ENCODE data around the gene RAB6B.

Gene RAB6B

GRCh38 chr3:133824961-133825485, 70.7 kb downstream of the RAB6B start:
- DNase-seq (ENCODE audit: low read depth, low spot score), result no peak
- peaks cover 60% of the 10 kb centered on the region for H3K36me3 ChIP-seq (ENCODE audit: insufficient read depth, insufficient read length, low read length)

GRCh38 chr3:133821767-133822638, 73.7 kb downstream of the RAB6B start:
- no peak overlapping the region for H3K4me3 ChIP-seq (ENCODE audit: insufficient read length, low read depth)
- peaks cover 8% of the 10 kb centered on the region for H3K4me1 ChIP-seq (ENCODE audit: insufficient read depth, insufficient read length)
- peaks cover 84% of the 10 kb centered on the region for H3K36me3 ChIP-seq (ENCODE audit: insufficient read depth, insufficient read length, low read length)
- no peaks in the 10 kb centered on the region for H3K9me3 ChIP-seq (ENCODE audit: insufficient read depth, low read length)
- no peak overlapping the region for H3K9ac ChIP-seq (ENCODE audit: insufficient read length, low read depth)
- peak; percentile 49 for DNase-seq (ENCODE audit: low read depth, low spot score)
- H3K27me3 ChIP-seq (ENCODE audit: insufficient read depth, insufficient read length), result no peaks in the 10 kb centered on the region
- TF ChIP-seq SUZ12 (IDR thresholded peaks at IDR 0.05; ENCODE audit: extremely low read depth, insufficient read depth, insufficient read length) (no peak), ZNF274 (IDR thresholded peaks at IDR 0.05; ENCODE audit: low read depth, low read length) (no peak), YY1 (IDR thresholded peaks at IDR 0.05; ENCODE audit: insufficient read depth, insufficient read length) (no peak)

More at GRCh38 chr3:133824961-133825485, 70.7 kb downstream of the RAB6B start:
- H3K4me1 ChIP-seq (ENCODE audit: insufficient read depth, insufficient read length), result peaks cover 8% of the 10 kb centered on the region
- TF ChIP-seq ZNF274 (IDR thresholded peaks at IDR 0.05; ENCODE audit: low read depth, low read length) (no peak), YY1 (IDR thresholded peaks at IDR 0.05; ENCODE audit: insufficient read depth, insufficient read length) (no peak), SUZ12 (IDR thresholded peaks at IDR 0.05; ENCODE audit: extremely low read depth, insufficient read depth, insufficient read length) (no peak)
- H3K27me3 ChIP-seq (ENCODE audit: insufficient read depth, insufficient read length), result no peaks in the 10 kb centered on the region
- no peaks in the 10 kb centered on the region for H3K9me3 ChIP-seq (ENCODE audit: insufficient read depth, low read length)
- H3K4me3 ChIP-seq (ENCODE audit: insufficient read length, low read depth), result no peak overlapping the region
- H3K9ac ChIP-seq (ENCODE audit: insufficient read length, low read depth), result no peak overlapping the region

DNA sequence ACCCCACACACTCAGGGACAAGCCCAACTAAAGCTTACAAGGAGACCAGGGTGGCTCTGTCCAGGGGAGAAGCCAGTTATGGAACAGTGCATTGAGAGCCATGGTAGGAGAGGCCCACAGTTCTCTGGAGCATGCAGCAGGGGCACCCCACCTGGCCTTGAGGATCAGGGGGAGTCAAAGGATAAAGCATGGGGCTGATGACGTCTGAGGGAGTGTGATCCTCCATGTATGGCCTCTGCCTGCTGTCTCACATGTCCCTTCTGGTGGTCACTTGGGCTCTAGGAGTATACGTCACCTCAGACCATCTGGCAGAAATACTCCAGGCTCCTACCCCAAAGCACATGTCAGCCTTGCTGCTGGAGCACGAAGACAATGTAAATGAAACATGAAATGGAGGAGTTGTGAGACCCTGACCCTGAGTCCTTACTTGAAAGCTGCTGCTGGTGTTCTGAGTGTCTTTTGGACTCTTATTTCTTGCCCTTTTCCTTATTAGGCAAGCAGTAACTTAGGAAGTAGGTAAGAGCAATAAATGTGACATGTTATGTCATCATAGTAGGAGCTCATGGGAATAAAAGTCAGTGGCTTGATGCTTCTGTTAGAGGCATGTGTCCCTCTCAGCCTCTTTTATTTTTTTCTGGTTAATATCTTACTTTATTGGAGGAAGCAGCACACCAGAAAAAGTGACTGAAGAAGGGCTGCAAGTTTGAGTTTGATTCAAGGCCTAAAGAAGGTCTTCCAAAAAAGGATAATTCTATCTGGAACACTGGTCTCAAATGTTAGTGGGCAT, 74.6 kb downstream of the RAB6B start:
- Histone ChIP-seq H3K9ac (ENCODE audit: insufficient read length, low read depth) (no peak overlapping the region), H3K9me3 (ENCODE audit: insufficient read depth, low read length) (no peaks in the 10 kb centered on the region), H3K4me3 (ENCODE audit: insufficient read length, low read depth) (no peak overlapping the region), H3K36me3 (ENCODE audit: insufficient read depth, insufficient read length, low read length) (peaks cover 89% of the 10 kb centered on the region), H3K4me1 (ENCODE audit: insufficient read depth, insufficient read length) (peaks cover 8% of the 10 kb centered on the region), H3K27me3 (ENCODE audit: insufficient read depth, insufficient read length) (no peaks in the 10 kb centered on the region)
- DNase-seq (ENCODE audit: low read depth, low spot score), result no peak
- no peak for TF ChIP-seq SUZ12 (IDR thresholded peaks at IDR 0.05; ENCODE audit: extremely low read depth, insufficient read depth, insufficient read length)
- TF ChIP-seq YY1 (IDR thresholded peaks at IDR 0.05; ENCODE audit: insufficient read depth, insufficient read length), result no peak
- no peak for TF ChIP-seq ZNF274 (IDR thresholded peaks at IDR 0.05; ENCODE audit: low read depth, low read length)

- no peak overlapping the region for H3K9ac ChIP-seq (ENCODE audit: insufficient read length, low read depth)
- H3K4me1 ChIP-seq (ENCODE audit: insufficient read depth, insufficient read length), result peaks cover 8% of the 10 kb centered on the region
- DNase-seq (ENCODE audit: low read depth, low spot score), result no peak
- H3K27me3 ChIP-seq (ENCODE audit: insufficient read depth, insufficient read length), result no peaks in the 10 kb centered on the region
- peaks cover 94% of the 10 kb centered on the region for H3K36me3 ChIP-seq (ENCODE audit: insufficient read depth, insufficient read length, low read length)
- H3K4me3 ChIP-seq (ENCODE audit: insufficient read length, low read depth), result no peak overlapping the region
- no peak for TF ChIP-seq SUZ12 (IDR thresholded peaks at IDR 0.05; ENCODE audit: extremely low read depth, insufficient read depth, insufficient read length)
- no peak for TF ChIP-seq YY1 (IDR thresholded peaks at IDR 0.05; ENCODE audit: insufficient read depth, insufficient read length)
- TF ChIP-seq ZNF274 (IDR thresholded peaks at IDR 0.05; ENCODE audit: low read depth, low read length), result no peak
- H3K9me3 ChIP-seq (ENCODE audit: insufficient read depth, low read length), result no peaks in the 10 kb centered on the region
Measured at GRCh38 chr3:133820129-133820528, 75.6 kb downstream of the RAB6B start.

GRCh38 chr3:133815386-133815785, 80.3 kb downstream of the RAB6B start:
- no peak for DNase-seq (ENCODE audit: low read depth, low spot score)
- Histone ChIP-seq H3K27me3 (ENCODE audit: insufficient read depth, insufficient read length) (no peaks in the 10 kb centered on the region), H3K4me3 (ENCODE audit: insufficient read length, low read depth) (no peak overlapping the region), H3K9ac (ENCODE audit: insufficient read length, low read depth) (no peak overlapping the region), H3K9me3 (ENCODE audit: insufficient read depth, low read length) (no peaks in the 10 kb centered on the region), H3K36me3 (ENCODE audit: insufficient read depth, insufficient read length, low read length) (peaks cover 90% of the 10 kb centered on the region), H3K4me1 (ENCODE audit: insufficient read depth, insufficient read length) (no peaks in the 10 kb centered on the region)
- TF ChIP-seq ZNF274 (IDR thresholded peaks at IDR 0.05; ENCODE audit: low read depth, low read length) (no peak), YY1 (IDR thresholded peaks at IDR 0.05; ENCODE audit: insufficient read depth, insufficient read length) (no peak), SUZ12 (IDR thresholded peaks at IDR 0.05; ENCODE audit: extremely low read depth, insufficient read depth, insufficient read length) (no peak)

DNA sequence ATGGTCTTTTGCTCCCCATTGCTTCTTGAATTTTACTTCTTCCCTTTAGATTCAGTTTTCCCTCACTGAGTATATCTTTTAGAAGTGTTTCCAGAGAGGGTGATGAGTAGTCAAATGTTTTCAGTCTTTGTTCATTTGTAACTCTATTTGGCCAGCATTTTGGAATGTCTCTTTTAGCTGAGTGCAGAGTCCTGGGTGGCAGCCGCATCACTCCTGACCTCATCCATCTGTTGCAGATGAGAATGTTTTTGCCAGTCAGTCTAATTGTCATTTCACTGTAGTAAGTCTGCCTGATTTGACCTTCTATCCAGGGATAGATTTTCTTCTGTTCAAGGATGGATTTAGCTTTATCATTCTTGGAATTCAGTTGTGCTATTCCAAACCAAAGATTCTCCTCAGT, 82.8 kb downstream of the RAB6B start:
- H3K4me1 ChIP-seq (ENCODE audit: insufficient read depth, insufficient read length), result no peaks in the 10 kb centered on the region
- TF ChIP-seq SUZ12 (IDR thresholded peaks at IDR 0.05; ENCODE audit: extremely low read depth, insufficient read depth, insufficient read length) (no peak), ZNF274 (IDR thresholded peaks at IDR 0.05; ENCODE audit: low read depth, low read length) (no peak), YY1 (IDR thresholded peaks at IDR 0.05; ENCODE audit: insufficient read depth, insufficient read length) (no peak)
- no peak for DNase-seq (ENCODE audit: low read depth, low spot score)
- H3K9ac ChIP-seq (ENCODE audit: insufficient read length, low read depth), result no peak overlapping the region
- H3K9me3 ChIP-seq (ENCODE audit: insufficient read depth, low read length), result no peaks in the 10 kb centered on the region
- peaks cover 93% of the 10 kb centered on the region for H3K36me3 ChIP-seq (ENCODE audit: insufficient read depth, insufficient read length, low read length)
- H3K27me3 ChIP-seq (ENCODE audit: insufficient read depth, insufficient read length), result no peaks in the 10 kb centered on the region
- no peak overlapping the region for H3K4me3 ChIP-seq (ENCODE audit: insufficient read length, low read depth)
